Activated CD4-positive, alpha-beta T cell treated with anti-CD3 and anti-CD28 coated beads, Interleukin-2, Interleukin-6, amounts not matched to agents 100 ng/mL and 50 ng/mL, durations not matched to agents 16 hours and 8 hours (primary cell): ENCODE measurements around the gene KRT77.

Experiments used
- DNase-seq: peaks from one replicate; pipeline ENCODE4 v3.0.0-alpha.2; 2020

Gene KRT77

DNA sequence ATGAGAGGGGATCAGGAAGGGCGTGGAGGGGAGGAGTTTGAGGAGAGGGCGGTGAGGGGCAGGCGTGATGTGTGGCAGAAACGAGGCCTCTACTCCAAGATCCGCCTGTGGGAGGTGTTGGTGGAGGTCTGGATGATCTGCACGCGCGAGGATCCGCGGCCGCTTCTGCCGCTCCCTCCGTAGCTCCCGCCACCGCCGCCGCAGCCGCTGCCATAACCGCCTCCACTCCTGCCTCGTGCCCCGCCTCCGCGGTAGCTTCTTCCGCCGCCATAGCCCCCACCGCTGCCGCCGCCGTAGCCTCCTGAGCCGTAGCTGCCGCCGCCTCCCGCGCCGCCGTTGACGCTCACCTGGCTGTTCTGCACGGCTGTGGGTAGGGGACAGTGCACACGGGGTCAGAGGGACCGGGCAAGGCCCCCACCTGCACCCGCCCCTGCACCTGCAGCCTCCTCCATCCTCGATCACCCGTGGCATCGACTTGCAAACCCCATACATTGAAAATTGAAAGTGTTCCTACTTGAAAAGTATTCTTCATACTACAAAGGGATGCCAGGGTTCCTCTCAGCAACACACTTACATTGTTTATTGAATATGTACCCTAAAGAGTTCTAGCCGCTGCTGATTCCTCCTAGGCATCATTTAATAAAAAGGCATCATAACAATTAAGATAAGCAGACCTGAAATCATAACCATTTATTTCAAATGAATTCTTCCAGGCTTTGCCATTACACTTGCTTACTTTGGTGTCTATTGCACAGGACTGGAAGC lies 12.1 kb downstream of the KRT77 start:
- DNase-seq, result peak; percentile 22

DNA sequence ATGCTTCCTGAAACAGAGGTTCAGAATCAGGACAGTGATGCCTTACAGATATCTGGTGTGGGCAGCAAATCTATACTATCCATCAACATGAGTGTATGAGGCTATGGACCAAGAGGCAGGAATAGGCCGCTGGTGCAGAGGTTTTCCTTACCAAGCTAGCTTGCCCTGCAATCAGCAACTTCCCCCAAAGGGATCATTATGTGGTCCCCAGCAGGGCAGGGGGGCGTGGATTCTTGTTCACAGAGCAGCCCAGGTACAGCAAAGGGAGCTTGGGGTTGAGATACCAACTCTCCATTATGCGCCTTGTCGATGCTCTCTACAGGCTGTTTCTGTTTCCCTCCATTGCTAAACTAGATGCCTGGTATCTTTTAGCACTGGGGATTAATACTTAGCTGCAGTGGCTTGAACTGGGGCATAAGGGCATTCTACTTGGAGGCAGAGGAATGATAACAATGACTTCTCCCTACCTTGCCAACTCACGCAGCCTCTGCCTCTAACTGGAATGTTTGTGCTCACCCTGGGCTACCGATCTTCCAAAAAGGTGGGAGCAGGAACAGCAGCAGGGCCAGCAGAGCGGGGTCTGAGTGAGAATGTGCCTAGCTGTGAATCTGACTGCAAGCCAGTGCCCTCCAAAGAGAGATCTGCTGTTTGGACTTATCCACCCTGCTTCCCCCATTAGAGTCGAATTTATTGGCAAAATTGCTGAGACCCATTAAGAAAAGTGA lies 12.8 kb downstream of the KRT77 start:
- no peak for DNase-seq

DNA sequence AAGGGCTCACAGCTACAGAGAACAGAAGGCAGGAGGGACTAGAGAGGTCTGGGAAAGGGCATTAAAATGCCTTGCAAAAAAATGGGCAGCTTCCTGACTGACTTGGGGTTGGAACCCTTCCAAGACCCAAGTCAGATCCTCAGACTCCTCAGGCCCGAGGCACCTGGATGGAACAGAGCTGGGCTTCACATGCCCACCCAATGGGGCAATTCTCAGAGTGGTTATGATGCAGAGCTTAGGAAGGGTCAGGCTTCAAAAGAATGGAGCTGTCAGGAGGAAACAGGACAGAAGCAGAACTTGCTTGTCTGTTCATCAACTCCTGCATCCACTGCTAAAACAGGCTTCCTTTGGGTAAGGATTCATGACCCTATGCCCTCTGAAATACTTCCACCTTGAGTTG lies 13.4 kb downstream of the KRT77 start:
- DNase-seq, result no peak

DNA sequence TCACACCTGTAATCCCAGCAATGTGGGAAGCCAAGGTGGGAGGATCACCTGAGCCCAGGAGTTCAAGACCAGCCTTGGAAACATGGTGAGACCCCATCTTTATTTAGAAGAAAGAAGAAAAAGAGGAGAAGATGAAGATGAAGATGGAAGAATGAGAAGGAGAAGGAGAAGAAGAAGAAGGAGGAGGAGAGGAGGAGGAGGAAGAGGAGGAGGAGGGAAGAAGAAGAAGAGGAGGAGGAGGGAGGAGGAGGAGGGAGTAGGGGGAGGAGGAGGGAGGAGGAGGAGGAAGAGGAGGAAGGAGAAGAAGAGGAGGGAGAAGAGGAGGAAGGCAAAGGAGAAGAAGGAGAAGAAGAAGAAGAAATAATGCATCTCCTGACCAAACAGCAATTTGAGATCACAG lies 14.1 kb downstream of the KRT77 start:
- DNase-seq, result no peak

DNA sequence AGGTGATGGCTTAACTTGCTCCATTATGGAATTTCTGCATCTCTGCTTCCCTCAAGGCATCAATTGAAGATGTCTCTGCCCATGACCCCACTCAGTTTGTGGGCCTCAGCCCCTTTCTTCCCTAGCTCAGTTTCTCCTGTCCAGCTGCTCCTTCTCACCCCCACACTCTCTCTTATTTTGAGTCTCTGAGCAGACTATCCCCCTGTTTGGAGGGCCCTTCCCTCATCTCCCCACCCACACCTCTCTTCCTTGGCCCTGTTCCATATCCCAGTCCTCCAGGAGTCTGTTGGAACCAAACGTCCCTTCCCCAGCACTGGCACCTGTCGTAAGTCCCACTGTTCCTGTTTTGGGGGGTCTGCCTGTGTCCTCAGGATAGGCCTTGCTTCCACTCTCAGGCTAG lies 14.8 kb downstream of the KRT77 start:
- no peak for DNase-seq

DNA sequence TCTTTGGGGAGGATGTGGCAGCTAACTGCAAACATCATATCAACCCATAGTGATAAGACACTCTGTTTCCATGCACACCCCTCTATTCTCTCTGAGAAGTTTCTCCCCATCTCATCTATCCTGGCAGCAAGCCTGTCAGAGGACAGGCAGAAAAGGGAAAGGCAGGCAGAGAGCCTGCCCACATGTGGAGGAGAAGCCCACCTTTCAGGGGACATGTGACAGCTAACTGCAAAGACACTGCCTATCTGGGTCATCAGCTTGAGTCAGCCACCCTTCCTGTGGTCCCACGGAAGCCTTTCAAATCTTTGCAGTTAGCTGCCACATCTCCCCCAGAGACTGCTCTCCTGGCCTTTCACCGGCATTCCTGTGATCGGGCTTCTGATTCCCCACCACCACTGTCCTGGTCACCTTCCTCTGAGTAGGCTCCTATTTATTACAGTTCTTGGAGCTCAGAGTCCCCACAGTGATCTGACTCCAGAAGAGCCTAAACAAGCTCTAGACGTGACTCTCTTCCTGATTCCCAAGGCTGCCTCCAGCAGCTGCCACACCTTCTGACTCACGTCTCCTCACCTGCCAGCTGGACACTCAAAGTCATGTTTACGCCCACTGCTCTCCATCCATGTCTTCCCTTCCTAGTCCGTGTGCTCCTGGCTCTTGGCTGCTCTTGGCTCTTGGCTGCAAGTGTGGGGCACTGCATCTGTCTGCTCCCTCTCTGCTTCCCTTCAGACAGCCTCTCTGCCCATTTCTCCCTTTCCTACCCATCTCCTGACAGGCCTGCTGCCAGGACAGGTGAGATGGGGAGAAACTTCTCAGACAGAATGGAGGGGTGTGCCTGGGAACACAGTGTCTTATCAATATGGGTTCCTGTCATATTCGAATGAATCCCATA lies 15.6 kb downstream of the KRT77 start:
- DNase-seq, result no peak

DNA sequence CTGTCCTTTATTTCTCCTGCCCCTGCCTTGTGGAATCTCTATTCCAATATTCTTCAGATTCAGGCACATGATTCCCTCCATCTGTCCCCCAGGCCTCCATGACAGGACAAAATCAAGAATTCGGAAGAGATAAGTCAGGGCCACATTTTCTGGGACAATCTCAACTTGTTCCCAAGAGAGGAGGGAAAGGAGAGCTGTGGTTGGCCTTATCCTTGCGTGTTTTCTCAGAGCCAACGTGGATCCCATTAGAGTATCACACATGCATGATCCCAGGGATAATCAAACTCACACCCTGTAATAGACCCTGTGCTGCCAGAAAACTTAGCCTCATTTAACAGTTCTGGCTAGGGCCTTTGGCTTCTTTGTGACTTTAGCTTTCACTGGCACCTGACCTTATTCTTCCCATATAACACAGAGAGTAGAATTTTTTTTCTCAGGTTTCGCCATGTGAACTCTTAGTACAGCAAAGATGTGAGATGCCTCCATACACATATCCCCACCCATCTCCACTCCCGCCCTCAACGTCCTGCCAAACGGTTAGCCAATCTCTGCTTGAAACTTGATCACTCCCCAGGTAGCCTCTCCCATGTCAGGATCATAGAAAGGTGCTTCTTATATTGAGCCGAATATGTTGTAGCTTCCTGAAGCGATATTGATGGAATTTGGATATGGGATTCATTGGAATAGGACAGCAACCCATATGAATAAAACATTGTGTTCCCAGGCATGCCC lies 16.4 kb downstream of the KRT77 start:
- no peak for DNase-seq

DNA sequence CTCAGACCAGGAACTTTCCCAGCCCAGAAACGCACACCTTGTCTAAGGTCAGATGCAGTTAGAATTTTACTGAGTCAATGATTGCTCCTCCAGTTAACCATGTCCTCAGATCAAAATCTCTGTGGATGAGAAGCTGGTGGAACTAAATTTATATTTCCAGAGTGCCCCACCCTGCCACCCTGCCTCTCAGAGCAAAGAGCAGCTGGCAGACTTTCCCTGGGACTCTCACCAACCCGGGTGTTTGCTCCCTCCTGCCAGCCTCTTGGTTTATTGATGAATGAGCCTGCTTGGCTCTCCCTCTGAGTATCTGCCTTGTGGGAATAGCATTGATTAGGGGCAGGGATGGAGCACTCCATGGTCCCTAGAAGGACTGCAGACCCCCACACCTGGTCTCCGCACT lies 17.3 kb downstream of the KRT77 start:
- DNase-seq, result no peak

DNA sequence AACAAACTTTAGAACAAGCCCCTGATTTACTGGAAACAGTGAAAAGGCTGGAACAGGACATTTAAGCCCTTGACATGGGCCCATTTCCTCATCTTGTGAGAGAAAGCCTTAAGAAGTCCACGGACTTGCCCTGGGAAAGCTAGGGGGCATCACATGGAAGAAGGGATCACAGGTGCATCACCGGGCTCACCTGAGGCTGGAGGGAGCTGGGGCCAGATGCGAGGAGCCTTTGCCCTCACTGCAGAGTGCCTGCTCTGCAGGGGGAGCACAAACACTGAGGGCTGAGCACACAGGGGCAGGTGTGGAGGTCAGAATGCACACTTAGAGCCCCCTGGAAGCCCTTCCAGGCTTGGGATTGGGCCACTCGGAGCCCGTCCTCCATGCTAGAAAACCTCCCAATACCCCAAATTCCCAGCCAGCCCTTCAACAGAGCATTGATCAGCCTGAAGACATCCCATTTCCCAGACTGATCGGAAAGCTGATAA lies 17.9 kb downstream of the KRT77 start:
- no peak for DNase-seq

DNA sequence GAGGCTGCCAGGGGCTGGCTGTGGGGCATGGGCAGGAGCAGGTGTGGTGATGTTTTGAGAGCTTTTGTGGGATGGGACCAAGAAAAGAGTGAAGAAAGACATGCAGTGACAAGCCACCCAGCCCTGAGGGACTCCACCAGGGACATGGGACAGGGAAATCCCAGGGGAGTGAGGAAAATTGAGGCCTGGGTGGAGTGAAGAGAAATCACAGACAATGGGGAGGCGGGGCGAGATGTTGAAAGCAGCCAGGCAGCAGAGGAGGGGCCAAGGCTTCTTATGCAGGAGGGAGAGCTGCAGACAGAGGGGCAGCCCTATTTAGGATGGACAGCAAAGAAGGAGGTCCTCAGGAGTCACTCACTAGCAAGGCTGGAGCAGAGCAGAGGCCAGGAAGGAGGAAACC lies 18.9 kb downstream of the KRT77 start:
- no peak for DNase-seq

DNA sequence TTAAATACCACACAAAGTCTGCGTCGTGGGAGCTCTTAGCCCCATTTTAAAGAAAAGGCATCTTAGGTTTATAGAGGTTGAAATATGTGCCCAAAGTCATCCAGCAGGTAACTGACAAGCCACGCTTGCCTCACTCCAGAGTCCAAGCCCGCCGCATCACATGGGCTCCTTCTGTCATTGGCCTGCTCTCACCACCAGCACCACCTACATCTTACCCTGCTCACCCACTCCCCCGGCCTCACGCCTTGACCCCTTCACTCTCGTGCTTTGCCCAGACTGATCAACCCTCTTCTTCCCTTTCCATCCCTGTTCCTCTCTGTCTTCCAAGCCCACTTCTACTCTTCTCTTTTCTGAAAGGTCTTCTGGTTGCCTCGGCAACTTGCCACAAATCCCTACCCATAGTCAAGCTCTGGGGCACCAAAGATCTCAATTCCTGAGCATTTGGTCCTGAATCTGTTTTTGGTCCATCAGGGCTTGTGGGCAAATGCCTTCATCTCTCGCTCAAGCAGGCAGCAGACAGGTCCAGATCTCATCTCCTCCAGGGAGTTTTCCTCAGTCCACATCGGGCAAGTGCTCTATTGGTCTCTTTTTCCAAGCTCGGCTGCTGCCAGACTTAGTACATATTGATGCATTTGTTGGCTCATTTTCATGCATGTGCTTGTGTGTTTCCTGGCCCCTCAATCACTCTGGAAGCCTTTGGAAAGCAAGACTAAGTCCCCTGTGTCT lies 19.6 kb downstream of the KRT77 start:
- no peak for DNase-seq

DNA sequence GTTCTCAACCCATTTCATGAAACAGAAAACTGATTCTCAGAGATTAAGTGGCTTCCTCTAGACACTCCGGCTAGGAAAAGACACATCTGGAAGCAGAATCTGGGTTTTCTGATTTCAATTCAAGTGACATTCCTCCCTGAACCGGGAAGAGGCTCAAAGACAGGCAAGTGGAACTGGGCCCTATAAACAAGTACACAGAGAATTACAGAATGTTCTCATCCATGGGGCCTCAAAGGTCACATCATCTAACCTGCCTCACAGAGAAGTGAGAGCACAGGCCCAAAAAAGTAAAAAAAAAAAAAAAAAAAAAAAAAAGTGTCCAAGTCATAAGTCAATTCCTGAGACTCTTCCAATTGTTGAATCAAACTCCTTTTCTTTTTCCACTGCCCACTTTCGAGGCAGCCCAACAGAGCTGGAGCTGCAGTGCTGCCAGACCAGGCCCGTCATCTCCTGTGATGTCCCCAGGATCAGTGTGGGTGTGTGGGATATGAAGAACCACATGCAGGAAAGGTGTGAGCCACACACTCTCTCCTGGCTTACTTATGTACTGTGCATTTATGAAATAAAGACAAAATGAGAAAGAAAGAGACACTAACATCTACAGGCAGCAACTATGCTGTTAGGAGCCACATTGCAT lies 20.3 kb downstream of the KRT77 start:
- DNase-seq, result no peak

DNA sequence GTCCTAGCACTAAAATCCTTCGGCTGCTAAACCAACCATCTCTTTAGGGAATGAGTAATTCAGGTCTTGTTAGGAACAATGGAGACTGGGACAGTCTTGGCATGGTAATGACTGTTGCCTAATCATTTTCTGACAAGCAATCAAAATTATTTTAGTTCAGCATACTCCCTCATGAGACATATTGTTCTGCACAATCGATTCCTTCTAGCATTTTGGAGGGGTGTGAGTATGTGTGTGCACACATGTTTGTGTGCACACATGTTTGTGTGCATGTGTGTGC lies 21.0 kb downstream of the KRT77 start:
- no peak for DNase-seq

DNA sequence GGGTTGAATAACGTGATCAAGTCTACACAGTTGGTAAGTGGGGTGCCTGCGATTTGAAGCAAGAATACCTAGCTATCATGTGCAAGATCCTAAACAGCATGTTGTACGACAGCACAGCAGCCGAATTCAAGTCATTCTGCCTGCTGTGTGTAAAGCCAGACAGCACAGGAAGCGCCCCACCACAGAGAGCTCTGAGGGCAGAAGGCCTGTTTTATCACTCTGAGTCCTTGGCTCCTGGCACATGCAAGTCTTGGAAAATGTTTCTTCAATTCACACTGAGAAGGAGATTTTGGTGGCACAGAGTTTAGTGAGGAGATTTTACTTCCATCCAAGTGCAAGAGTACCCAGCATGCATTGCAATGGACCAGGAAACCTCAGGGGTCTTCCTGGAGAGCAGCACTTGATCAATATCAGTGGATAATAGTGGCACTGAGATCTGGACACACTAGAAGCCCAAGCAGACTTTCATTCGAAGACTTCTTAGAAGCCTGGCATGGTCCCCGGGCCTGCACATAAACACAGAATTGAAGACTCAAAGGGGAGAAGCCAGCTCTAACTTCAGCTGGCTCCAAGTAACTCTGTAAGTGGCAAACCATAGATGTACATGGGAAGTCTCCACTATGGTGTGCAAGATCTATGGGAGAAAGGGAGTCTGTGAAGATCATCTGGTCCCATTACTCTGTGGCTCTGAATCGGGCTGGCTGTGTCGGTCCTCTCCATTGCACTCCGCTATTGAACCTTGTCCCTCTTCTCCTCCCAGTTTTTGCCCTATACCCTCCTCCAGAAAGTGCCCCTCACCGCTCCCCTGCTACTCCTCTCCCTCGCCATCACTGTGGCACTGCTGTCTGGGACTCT lies 21.6 kb downstream of the KRT77 start:
- peak; percentile 7 for DNase-seq

DNA sequence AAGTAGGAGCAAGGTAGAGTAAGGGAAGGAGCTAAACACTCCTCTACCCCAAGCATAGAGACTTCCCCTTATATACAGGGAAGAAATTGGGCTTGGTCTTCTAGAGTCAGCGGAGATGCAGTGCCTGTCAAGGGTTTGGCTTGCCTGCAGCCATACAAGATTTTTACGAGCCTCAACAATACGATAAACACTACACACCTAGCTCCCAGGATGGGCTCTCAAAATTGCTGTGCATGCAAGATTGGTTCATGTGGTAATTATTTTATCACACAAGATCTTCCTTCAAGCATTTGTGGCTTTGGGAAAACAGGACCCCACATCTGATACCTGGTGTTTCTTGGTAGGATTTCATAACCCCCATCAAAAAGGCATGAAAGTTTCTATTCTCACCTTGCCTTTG lies 23.0 kb downstream of the KRT77 start, which contains the start of gene KRT1:
TSS of gene KRT1 (minus strand) at position 45 of the 400 bp plus-strand sequence. CDS start 59 bp downstream, outside the sequence.
- no peak for DNase-seq

DNA sequence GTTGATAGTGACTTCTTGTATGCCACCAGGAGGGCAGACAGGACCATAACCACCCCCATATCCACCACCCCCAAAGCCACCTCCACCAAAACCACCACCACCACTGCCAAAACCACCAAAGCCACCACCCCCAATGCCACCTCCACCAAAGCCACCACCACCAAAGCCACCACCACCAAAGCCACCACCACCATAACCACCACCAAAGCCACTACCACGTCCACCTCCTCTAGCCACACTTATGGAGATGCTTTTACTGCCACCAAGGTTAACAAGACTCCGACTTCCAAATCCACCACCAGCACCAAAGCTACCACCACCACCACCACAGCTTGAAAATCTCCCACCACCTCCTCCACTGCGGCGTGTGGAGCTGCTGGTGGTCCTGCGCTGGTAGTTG lies 23.4 kb downstream of the KRT77 start:
- DNase-seq, result no peak

DNA sequence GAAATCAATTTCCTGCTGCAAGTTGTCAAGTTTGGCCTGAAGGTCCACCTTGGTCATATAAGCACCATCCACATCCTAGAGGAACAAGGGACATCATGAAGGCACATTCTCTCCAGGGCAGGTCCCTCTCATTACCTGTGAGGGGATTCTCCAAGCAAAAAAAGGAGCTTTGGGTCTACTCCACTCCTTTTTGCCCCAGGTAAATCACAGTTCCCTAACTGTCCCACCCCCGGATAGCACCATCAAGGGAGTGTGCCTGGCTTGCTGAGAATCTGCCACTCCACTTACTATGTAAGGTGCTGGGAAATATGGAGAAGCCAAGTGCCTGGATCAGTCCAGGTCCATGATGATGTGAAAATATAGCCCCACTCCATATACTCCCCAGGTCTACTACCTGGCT lies 25.7 kb downstream of the KRT77 start:
- no peak for DNase-seq

DNA sequence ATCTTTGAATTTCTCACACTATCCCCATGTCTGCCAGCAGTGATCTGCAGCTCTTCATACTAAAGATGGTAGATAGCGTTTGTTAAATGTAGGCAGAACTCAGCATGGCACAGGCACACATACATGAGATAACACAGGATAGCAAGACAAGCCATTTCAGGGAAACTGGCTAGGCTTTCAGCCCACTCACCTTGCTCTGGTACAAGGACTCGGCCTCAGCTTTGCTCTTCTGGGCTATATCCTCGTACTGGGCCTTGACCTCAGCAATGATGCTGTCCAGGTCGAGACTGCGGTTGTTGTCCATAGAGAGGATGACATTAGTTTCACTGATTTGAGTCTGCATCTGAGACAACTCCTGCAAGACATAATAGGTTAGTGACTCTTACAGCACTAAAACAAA lies 26.2 kb downstream of the KRT77 start:
- DNase-seq, result no peak

DNA sequence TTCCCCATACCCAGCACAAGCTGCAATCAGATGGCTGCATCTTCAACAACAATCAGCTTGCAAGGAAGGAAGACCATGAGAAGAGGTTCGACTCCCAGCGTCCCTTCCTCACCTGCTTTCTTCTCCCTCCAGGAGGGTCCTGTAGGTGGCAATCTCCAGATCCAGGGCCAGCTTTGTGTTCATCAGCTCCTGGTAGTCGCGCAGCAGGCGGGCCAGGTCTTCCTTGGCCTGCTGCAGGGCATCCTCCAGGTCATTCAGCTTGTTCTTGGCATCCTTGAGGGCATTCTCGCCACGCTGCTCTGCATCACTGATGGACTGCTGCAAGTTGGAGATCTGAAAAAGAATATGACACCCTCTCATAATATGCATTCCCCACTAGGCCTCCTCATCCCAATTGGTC lies 27.2 kb downstream of the KRT77 start:
- DNase-seq, result no peak

DNA sequence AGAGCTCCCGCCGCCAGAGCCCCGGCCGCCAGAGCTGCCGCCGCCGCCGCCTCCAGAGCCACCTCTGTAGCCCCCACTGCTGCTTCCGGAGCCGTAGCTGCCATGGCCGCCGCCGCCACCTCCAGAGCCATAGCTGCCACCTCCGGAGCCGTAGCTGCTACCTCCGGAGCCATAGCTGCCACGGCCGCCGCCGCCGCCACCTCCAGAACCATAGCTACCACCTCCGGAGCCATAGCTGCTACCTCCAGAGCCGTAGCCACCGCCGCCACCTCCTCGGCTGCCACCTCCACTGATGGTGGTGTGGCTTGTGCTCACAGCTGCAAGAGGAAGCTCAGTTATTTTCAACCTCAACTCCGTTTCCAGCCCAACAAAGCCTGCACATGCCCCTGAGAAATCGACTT lies 28.0 kb downstream of the KRT77 start:
- DNase-seq, result no peak

DNA sequence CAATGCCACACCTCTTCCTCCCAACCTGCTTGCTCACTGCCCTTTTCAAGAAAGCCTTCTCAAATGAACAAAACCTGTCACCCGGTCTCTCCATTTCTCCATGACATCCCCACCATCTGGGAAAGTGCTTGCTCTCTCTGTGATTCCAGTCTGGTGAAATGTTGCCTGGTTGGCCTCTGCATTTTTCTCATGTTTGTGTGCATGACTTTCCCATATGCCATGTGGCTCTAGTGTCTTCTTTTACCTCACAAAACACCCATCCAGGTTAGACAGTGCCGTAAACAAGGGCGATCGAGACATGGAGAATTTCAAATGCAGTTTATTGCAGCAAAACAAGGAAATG lies 28.9 kb downstream of the KRT77 start:
- no peak for DNase-seq
